ENCODE results near the gene PIP. TPM values are rescaled to one million over a fixed set of nuclear protein-coding genes. Genes with fewer than 3 reads are reported as not detected.
"Not testable (repeated sequence)": the region's sequence is repeated elsewhere in the genome, so short reads cannot be mapped to it uniquely, and the experiment has no call there.

Gene PIP
- polyA plus RNA-seq (2012; ENCODE audit: insufficient read depth, insufficient read length), result not detected

DNA sequence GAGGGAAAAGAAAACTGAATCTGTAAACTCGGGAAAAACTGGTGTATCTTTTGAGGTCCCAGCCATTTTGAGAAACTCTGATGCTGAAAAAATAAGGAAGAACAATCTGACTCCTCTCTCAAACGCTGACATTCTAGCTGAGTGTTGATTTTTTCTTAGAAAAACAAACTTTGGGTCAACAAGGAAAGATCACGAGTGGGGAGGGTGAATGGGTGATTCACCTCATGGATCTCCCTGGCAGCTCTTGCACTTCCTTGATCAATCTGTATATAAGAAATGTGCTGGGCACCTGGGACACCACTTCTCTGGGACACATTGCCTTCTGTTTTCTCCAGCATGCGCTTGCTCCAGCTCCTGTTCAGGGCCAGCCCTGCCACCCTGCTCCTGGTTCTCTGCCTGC lies at the start of gene PIP:
Gene PIP, plus strand, starts transcription at position 297 of the 400 bp plus-strand sequence. Its CDS starts 40 bp downstream, at position 337.
- no peak for DNase-seq (ENCODE audit: low read depth, low spot score)
- H3K4me3 ChIP-seq (ENCODE audit: low read length), result no peak within 1 kb of the TSS

DNA sequence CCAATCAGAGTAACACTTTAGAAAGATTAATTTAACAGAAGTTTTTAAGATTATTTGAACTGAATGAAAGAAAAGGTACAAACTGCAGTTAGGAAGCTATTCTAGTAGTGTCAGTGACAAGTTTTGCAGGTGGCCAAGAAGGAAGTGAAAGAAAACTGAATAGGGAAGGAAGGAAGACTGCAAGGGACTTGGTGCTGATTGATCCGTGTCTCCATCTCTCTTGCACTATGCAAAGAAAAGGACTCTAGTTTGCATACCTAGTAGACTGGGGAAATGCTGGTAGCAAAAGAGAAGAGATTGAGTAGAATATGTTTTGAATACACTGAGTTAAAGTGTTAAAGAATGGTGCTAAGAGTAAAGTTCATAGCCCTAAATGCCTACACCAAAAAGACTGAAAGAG lies 46.8 kb upstream of the PIP start:
- H3K4me3 ChIP-seq (ENCODE audit: low read length), result no peak overlapping the region
- no peak for DNase-seq (ENCODE audit: low read depth, low spot score)

DNA sequence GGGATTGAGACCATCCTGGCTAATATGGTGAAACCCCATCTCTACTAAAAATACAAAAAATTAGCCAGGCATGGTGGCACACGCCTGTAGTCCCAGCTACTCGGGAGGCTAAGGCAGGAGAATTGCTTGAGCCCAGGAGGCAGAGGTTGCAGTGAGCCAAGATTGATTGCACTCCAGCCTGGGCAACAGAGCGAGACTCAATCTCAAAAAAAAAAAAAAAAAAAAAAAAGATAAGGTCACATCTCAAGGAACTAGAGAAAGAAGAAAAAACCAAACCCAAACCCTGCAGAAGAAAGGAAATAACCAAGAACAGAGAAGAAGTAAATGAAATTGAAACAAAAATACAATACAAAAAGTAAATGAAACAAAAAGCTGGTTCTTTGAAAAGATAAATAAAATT lies 46.3 kb upstream of the PIP start:
- H3K4me3 ChIP-seq (ENCODE audit: low read length); DNase-seq (ENCODE audit: low read depth, low spot score): not testable (repeated sequence)

- DNase-seq (ENCODE audit: low read depth, low spot score), result peak; percentile 34
- peak overlapping the region; percentile 7; the same call in 1 of the 2 replicates for H3K4me3 ChIP-seq (ENCODE audit: low read length)
Measured at GRCh38 chr7:143088549-143089231, 43.2 kb upstream of the PIP start.

- no peak for DNase-seq (ENCODE audit: low read depth, low spot score)
- H3K4me3 ChIP-seq (ENCODE audit: low read length), result no peak overlapping the region
Measured at GRCh38 chr7:143096146-143096545, 35.7 kb upstream of the PIP start.

DNA sequence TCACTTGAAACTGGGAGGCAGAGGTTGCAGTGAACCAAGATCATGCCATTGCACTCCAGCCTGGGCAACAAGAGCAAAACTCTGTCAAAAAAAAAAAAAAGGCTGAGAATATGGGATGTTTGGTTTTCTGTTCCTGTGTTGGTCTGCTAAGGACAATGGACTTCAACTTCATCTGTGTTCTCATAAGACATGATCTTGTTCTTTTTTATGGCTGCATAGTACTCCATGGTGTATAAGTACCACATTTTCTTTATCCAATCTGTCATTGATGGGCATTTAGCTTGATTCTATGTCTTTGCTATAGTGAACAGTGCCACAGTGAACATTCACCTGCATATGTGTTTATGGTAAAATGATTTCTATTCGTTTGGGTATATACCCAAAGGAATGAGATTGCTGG lies 32.3 kb upstream of the PIP start:
- not testable (repeated sequence) for DNase-seq (ENCODE audit: low read depth, low spot score); H3K4me3 ChIP-seq (ENCODE audit: low read length)

GRCh38 chr7:143104759-143105158 lies 27.1 kb upstream of the PIP start:
- H3K4me3 ChIP-seq (ENCODE audit: low read length), result no peak overlapping the region
- no peak for DNase-seq (ENCODE audit: low read depth, low spot score)

- not testable (repeated sequence) for DNase-seq (ENCODE audit: low read depth, low spot score)
Measured at GRCh38 chr7:143108019-143108418, 23.9 kb upstream of the PIP start.

DNA sequence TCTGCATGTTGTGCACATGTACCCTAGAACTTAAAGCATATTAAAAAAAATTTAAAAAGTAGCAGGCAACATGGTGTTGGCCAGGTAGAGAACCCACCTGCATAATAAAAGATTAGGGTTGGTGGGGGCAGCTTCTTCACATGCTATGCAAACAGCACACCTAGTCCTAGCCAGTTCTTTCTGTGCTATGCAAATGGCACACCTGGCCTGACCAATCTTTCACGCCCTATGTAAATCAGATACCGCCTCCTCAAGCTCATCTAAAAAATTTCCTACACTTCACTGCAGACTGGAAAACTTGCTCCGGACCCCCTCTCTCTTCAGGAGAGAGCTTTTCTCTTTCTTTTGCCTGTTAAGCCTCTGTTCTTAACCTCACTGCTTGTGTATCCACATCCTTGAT lies 14.5 kb upstream of the PIP start:
- H3K4me3 ChIP-seq (ENCODE audit: low read length), result no peak overlapping the region
- DNase-seq (ENCODE audit: low read depth, low spot score), result no peak

More at GRCh38 chr7:143108019-143108418, 23.9 kb upstream of the PIP start:
- H3K4me3 ChIP-seq (ENCODE audit: low read length), result not testable (repeated sequence)

- DNase-seq (ENCODE audit: low read depth, low spot score), result no peak
- no peak overlapping the region for H3K4me3 ChIP-seq (ENCODE audit: low read length)
Measured at GRCh38 chr7:143120691-143121405, 11.0 kb upstream of the PIP start.

GRCh38 chr7:143123326-143123725 lies 8.6 kb upstream of the PIP start:
- not testable (repeated sequence) for DNase-seq (ENCODE audit: low read depth, low spot score)

GRCh38 chr7:143126146-143126545 lies 5.7 kb upstream of the PIP start:
- H3K4me3 ChIP-seq (ENCODE audit: low read length), result no peak overlapping the region
- DNase-seq (ENCODE audit: low read depth, low spot score), result no peak

More at GRCh38 chr7:143123326-143123725, 8.6 kb upstream of the PIP start:
- not testable (repeated sequence) for H3K4me3 ChIP-seq (ENCODE audit: low read length)

GRCh38 chr7:143129051-143129450 lies 2.8 kb upstream of the PIP start:
- no peak for DNase-seq (ENCODE audit: low read depth, low spot score)

GRCh38 chr7:143129477-143129876 lies 2.4 kb upstream of the PIP start:
- H3K4me3 ChIP-seq (ENCODE audit: low read length), result no peak overlapping the region
- no peak for DNase-seq (ENCODE audit: low read depth, low spot score)

More at GRCh38 chr7:143129051-143129450, 2.8 kb upstream of the PIP start:
- H3K4me3 ChIP-seq (ENCODE audit: low read length), result no peak overlapping the region

DNA sequence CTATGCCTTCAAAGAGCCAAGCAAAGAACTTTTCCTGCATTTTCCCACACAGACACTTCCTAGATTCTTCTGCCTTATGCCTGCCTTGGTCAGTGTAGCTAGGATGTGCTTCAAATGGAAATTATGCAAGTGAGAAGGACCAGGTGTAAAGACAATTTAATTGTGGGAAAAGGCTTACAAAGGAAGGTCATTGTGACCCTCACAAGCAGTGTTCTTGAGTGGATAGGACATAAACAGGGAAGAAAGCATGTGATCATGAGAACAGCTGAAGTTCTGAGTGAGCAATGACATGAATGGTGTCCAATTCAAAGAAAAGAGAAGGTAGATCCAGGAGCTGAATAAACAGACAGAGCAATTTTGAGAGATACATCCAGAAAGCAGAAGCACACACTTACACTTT lies 1.3 kb upstream of the PIP start:
- H3K4me3 ChIP-seq (ENCODE audit: low read length), result no peak overlapping the region
- DNase-seq (ENCODE audit: low read depth, low spot score), result no peak

DNA sequence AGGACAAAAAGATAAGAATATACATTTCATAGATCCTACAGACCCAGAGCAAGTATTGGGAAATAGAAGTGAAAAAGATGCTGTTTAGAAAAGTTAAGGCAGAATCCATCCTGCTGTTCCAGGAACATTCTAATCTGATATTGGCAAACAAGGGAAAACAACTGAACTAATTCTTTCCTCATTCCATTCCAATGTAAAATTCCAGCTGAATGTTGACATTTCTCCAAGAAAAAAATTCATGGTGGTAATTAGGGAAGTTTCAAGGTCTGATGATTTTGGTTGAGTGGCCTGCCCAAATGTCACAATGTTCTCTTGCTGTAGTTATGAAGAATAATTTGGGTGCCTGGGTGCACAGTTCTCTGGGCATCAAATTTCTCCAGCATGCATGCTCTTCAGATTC lies 15.2 kb downstream of the PIP start:
- DNase-seq (ENCODE audit: low read depth, low spot score), result no peak

DNA sequence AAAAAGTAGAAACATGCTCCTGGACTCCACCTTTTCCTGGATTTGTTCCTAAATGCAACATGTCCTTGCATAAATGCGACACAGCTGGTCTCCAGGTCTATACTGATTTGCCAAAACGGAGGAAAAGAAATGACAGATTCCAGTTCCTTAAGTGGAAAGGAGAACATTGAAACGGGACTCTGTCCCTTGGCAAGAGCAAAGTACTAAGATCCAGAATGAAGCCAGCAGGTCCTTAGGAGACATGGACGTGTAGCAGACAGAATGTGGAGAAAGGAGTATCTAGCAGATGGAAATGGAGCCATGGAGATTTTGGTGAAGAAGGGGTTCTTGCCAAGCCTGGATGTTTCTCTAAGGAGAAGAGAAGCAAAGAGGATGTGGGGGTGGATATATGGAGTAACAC lies 16.2 kb downstream of the PIP start:
- H3K4me3 ChIP-seq (ENCODE audit: low read length), result no peak overlapping the region
- no peak for DNase-seq (ENCODE audit: low read depth, low spot score)

More for the DNA sequence above, 15.2 kb downstream of the PIP start:
- H3K4me3 ChIP-seq (ENCODE audit: low read length), result no peak overlapping the region

- H3K4me3 ChIP-seq (ENCODE audit: low read length), result no peak overlapping the region
- DNase-seq (ENCODE audit: low read depth, low spot score), result no peak
Measured at GRCh38 chr7:143148651-143149050, 16.8 kb downstream of the PIP start.

GRCh38 chr7:143150696-143151095 lies 18.8 kb downstream of the PIP start:
- not testable (repeated sequence) for H3K4me3 ChIP-seq (ENCODE audit: low read length); DNase-seq (ENCODE audit: low read depth, low spot score)

GRCh38 chr7:143158617-143159016 lies 26.7 kb downstream of the PIP start:
- not testable (repeated sequence) for H3K4me3 ChIP-seq (ENCODE audit: low read length); DNase-seq (ENCODE audit: low read depth, low spot score)
